CD4-positive, alpha-beta T cell treated with Interleukin-15 for 4 hours (primary cell): Measurements from ENCODE around the gene FGF22.
"Not testable (repeated sequence)": the region's sequence is repeated elsewhere in the genome, so short reads cannot be mapped to it uniquely, and the experiment has no call there.

Source experiments
- DNase-seq: peaks from one replicate; pipeline ENCODE4 v3.0.0-alpha.2; 2020; ENCODE audit warnings: low spot score

Gene FGF22

DNA sequence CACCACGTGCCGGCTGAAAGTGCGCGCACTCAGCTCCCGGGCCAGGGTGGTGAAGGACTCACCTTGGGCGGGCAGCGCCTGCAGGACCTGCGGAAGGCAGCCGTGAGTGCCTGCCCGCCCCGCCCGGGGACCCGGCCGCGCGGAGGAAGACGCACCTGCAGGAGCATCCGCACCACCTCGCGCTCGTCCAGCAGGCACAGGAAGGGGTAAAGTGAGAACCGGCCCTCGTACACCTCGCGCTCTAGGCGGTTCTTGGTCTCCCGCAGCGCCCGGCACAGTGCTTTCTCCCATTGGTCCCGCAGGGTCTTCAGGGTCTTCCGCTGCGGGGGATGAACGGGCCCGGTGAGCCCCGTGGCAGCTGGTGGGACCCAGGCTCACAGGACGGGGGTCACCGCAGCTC lies 17.0 kb upstream of the FGF22 start:
- no peak for DNase-seq

DNA sequence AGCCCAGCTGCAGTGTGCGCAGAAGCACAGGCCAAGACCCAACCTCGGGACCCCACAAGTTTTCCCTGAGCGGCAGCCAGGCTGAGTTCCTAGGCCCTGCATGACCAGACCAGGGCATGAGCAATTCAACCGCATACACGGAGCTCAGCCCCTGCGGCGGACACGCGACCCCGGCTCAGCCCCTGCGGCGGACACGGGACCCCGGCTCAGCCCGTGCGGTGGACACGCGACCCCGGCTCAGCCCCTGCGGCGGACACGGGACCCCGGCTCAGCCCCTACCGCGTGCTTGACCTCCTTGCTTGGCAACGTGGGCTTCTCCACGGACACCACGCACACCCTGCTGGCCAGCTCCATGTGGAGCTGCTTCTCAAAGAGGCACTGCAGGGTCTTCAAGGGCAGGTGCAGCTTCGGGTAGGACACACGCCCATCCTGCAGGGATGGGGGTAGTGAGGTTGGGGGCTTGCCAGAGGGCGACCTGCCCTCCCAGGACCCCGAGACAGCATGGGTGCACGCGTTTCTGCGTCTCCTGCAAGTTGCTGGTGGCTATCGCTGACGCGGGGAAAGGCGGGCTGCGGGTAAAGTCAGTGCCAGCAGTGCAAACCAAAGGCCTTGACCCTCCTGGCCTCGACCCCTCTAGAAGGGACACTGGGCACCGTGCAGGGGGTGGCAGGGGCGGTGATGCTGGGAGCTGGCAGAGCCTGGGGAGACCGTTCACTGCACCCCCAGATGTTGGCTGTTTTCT lies 16.3 kb upstream of the FGF22 start:
- DNase-seq: no peak

DNA sequence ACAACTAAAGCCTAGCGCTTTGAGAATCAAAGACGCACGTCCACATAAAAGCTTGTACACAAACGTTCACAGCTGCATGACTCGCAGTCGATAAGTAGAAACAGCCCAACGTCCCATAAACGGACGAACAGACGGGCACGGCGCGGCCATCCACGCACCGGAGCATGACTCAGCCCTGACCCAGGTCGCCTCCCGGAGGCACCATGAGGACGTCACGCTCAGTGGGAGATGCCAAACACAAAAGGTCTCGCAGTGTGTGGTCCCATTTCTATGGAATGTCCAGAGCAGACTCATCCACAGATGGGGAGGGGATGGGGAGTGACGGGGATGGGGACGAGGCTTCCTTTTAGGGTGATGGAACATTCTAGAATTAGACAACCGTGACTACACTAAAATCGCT lies 15.7 kb upstream of the FGF22 start:
- DNase-seq: no peak

DNA sequence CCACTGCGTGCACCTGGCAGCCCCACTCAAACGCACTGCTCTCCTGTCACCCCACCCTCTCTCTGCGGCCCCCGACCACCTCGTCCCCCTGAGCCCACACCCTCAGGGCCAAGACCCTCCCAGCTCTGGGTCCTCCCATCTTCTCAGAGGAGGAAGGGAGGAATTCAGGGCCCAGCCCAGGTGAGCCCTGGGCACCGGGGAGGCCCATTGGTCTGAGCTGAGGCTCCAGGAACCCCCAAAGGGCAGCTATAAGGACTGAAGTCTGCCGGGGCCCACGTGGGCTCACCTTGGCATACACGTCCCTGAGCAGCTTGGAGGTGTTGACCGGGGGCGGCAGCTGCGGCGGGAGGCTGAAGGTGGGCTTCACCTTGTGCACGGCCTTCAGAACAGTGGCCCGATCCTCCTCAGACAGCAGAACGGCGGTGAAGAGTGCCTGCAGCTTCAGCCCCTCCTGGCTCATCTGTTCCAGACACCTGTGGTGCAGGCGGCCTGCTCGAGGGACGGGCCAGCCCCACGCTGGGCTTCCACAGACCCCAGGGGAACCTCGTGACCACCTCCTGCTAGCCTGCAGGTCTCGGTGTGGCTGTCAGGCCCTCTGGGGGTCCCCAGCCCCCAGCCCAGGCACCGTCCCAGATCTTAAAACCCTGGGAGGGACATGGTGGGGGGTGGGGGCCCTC lies 15.1 kb upstream of the FGF22 start:
- no peak for DNase-seq

DNA sequence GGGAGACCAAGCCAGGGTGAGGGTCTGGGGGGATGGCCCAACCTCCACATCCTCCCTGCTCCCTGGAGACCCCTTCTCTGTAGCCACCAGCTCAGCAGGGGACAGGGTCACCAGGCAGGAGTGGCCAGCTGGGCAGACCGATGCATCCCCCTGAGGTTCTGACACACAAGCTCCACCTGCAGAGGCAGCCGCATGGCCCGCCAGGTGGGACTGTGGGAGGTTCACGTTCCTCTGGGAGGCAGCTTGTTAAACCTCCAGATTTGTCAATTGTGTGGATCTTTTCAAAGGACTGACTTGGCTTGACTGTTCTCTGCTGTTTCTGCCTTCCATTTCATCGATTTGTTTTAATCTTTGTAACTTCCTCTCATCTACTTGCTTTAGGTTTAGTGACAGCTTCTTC lies 14.4 kb upstream of the FGF22 start:
- no peak for DNase-seq

DNA sequence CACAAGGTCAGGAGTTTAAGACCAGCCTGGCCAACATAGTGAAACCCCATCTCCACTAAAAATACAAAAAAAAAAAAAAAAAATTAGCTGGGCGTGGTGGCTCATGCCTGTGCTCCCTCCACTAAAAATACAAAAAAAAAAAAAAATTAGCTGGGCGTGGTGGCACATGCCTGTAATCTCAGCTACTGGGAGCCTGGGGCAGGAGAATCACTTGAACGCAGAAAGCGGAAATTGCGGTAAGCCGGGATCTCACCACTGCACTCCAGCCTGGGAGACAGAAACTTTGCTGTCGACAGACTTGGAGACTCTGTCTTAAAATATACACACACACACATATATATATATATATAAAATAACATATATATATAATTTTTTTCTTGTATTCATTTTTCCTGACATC lies 13.1 kb upstream of the FGF22 start:
- DNase-seq: not testable (repeated sequence)

DNA sequence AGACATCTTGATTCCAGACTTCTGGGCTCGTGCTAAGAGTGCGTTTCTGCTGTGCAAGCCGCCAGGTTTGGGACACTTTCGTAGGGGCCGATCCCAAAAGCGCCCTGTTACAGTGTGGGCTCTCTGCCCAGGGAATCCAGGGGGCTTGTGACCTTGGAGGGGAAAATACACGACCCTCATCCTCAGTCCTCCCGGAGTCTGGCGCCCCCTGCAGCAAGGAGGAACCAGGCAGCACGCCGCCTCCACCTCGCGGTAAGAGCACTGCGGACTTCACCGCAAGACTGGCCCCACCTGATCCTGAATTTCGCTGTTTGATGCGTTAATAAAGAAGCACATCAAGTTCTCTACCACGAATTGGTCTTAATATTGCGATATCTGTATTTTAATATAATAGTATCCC lies 11.5 kb upstream of the FGF22 start:
- DNase-seq: no peak

DNA sequence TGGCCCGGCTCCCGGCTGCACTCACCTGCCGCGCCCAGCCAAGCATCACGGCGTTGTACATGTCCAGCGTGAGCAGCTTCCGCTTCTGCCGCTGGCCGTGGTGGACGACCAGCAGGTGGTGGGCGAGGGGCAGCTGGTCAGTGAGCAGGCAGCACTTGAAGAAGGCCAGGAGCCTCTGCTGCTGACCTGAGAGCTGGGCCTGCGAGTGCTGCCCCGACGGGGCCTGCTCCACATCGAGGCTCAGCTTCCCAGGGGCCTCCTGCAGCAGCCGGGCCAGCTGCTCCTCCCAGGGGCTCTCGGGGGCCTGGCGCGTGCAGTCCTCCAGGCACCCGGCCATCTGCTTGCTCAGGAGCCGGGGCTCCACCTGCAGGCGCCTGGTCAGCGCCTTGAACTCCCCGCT lies 10.2 kb upstream of the FGF22 start:
- not testable (repeated sequence) for DNase-seq

DNA sequence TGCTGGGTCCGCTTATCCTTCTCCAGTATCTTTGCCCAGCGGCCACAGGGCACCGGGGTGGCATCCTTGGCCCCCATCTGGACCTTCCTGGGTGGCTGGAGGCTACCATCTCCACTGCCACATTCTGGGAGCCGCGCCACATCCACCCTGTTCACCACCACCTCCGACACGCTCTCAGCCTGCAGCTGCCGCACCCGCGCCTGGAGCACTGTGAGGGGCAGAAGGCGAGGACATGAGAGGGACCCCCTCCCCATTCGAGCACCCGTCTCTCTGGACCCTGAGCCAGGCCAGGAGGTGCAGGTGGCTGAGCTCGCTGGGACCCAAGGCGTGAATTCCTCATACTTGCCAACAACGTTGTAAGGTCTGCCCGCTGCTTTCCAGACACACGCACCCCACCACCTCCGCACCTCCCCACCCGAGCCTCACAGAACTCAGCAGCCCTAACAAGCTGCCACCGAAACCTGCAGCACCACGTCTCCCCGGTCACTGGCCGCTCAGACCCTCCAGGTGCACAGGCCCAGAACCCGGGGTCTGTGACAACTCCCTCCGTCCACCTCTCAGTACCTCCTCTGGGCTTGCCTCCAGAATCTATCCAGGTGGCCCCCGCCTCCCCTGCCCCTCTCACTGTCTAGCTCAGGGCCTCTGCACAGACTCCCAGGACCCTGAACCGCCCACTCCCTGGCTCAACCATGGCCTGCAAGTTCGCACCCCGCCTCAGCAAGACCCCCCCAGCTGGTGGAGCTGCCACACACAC lies 9.5 kb upstream of the FGF22 start:
- no peak for DNase-seq

DNA sequence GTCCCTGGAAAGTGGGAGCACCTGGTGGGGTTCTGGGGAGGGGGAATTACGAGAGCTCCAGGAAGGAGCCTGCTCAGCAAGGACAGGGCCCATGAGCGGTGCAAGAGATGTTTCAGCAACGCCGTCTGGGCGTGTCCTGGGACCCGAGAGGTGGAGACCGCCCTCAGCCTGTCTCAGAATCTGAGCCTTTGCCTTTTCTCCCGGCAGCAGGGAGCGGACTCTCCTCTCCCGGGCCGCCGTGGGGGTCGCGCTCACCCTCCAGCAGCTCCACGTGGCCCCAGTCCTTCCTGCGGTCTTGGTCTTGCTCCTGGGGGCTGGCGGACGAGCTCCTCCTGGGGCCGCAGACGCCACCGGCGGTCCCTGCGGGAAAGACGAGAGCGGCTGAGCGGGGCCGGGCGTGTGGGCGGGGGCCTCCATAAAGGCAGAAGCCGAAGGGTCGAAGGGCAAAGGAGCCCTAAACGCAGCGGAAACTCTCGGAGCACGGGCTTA lies 7.1 kb upstream of the FGF22 start:
- no peak for DNase-seq

DNA sequence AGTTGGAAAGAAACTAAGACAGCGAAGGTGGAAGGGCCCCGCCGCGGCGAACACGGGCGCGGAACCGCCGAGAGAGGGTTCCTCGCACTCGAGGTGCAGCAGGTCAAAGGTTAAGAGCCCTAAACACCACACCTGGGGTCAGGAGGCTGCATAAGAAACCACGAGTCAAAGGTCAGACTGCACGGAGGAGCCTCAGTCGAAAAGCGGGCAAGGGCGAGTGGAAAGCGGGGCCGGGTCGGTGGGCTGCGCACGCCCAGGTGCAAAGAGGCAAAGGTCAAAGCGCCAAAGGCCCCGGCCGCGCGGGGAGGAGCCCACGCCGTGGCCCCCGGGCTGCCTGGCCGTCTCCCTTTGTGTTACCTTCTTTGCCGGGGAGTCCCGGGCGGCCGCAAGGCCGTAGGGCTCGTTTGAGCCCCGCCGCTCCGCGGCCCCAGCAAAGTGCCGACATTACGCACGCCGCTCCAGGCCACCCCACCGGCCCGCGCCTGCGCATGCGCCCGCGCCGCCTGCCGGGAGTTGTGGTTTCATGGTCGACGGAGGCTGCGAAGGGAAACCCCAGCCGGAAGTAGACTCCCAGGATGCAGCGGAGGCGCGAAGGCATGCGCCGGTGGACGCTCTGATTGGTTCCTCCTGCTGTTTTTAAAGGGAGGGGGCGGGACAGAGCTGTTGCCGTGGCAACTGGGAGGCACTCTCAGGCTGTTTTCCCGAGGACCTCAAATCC lies 6.5 kb upstream of the FGF22 start, which contains the start of gene POLRMT:
Gene POLRMT, minus strand, starts transcription at position 470 of the 718 bp plus-strand sequence. Its CDS starts 25 bp downstream, at position 445.
- DNase-seq: peak; percentile 98

DNA sequence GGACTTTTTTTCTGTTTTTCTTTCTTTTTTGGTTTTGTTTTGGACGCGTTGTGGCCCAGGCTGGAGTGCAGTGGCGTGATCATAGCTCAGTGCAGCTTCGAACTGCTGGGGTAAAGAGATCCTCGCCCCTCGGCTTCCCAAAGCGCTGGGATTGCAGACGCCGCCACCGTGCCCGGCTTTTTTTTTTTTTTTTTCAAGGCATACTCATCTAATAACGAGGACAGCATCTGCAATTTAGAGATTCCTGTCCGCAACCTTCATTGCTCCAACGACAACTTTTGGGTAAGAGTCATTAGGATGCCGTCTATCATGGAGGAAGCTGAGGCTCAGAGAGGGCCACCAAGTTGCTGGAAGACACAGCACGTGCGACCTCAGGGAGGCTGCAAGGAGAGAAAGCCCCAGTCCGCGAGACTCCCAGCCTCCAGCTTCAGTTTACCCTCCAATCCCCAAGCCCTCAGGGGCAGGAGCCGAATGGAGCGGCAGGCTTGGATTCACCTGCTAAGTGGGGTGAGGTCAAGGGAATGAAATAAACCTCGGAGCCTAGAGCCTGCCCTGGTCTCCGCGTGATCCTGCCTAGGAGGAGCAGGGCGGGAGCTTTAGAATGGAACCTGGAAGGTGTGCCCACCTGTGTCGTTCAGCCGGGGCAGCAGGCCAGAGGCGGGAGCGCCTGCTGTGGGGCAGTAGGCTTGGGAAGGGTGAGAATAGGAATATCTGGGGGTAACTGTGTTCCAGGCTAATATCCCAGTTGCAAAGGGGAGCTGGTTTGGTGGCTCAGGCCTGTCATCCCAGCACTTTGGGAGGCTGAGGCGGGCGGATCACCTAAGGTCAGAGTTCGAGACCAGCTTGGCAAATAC lies 5.7 kb upstream of the FGF22 start:
- no peak for DNase-seq

DNA sequence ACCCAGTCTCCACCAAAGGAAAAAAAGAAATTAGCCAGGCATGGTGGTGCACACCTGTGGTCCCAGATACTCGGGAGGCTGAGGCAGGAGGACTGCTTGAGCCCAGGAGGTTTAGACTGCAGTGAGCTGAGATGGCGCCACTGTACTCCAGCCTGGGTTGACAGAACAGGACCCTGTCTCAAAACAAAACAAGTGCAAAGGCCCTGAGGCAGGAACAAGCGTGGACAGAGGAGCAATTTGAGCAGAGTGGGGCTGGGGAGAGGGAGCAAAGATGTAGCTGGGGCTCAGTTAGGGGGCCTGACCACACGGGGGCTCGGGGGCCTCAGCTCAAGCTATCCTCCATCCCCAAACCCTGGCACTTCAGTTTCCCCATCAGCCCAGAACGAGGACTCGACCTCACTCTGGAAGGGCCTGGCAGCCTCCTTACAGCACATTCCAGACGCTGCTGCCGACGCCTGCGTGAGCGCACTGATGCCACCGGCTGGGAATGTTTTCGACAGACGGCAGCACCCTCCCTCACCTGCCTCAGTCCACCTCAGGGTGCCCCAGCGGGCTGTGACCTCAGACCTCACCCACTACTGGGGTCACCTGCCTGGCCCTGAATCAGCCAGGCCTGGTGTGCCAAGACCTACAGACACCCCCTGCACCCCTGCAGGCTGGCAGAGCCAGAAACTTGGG lies 4.6 kb upstream of the FGF22 start:
- no peak for DNase-seq

DNA sequence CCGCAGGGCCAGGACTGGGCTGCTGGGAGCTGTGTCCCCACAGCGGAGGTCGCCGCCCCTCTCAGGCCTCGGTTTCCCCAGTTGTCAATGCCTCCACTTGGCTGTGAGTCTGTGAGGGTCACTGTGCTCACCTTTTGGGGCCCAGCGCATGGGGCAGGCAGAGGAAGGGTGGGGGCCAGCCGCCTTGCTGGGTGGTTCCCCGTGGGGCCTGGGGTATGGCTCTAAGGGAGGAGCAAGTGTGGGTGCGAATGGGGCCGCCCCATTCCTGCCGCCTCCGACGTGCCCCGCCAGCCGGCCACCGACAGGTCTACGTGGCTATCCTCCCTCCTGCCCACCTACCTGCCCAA lies 800 bp upstream of the FGF22 start:
- DNase-seq: no peak

DNA sequence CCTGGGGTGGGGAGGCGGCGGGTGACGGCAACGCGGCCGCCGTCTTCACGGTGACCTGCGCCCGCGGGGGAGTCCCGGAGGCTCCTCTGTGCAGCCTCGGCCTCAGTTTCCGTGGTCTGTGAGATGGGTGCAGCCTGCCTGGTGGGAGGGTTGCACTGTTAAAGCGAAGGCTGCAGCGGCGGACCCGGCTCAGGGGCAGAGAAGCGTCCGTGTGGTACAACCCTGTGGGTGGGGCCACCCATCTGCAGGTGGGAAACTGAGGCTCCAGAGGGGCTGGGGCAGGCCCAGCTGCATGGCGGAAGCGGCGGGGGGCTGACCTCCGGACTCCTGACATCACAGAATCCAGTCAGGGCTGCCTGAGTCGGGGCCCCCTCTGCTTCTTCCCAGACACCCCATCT lies 481 bp downstream of the FGF22 start:
- DNase-seq: no peak

DNA sequence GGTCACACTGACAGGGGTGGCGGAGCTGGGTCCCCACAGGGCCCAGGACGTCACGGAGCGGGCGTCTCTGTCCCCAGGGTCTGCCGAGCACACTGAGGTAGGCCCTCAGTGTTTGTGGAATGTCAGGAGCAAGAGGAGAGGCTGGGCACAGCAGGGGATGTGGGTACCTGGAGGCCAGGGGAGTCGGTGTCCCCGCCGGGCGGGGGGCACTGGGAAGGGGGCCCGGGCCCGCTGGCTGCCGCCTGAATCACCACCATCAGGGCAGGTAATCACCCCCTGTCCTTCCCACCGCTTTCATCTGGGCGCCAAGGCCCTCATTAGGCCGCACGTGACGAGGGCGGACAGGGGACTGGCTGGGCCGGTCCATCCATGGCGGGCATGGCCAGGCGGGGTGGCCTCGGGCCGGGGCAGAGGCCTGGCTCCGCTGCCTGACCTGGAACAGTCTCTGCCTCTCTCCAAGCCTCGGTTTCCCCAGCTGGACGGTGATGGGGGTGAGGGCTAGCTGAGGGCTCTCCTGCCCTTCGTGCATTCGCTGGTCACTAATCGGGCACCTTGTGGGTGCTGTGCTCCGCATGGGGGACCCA lies 1.0 kb downstream of the FGF22 start:
- no peak for DNase-seq

DNA sequence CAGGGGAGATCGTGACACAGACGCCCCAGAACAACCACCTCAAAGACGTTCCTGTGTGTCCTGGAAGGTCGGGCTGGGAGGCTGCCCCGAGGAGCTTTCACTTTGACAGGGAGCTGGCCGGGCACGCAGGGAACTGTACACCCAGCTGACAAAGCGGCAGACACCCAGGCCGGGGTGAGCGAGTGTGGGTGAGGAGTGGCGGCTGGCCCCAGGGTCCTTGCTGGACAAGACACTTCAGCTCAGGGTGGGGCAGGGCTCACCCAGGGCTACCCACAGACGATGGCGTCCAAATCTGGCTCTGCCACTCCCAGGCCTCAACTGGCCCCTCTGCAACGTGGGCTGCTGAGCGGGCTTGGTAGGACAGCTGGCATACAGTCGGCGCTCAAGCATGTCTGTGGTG lies 2.0 kb downstream of the FGF22 start:
- DNase-seq: no peak

DNA sequence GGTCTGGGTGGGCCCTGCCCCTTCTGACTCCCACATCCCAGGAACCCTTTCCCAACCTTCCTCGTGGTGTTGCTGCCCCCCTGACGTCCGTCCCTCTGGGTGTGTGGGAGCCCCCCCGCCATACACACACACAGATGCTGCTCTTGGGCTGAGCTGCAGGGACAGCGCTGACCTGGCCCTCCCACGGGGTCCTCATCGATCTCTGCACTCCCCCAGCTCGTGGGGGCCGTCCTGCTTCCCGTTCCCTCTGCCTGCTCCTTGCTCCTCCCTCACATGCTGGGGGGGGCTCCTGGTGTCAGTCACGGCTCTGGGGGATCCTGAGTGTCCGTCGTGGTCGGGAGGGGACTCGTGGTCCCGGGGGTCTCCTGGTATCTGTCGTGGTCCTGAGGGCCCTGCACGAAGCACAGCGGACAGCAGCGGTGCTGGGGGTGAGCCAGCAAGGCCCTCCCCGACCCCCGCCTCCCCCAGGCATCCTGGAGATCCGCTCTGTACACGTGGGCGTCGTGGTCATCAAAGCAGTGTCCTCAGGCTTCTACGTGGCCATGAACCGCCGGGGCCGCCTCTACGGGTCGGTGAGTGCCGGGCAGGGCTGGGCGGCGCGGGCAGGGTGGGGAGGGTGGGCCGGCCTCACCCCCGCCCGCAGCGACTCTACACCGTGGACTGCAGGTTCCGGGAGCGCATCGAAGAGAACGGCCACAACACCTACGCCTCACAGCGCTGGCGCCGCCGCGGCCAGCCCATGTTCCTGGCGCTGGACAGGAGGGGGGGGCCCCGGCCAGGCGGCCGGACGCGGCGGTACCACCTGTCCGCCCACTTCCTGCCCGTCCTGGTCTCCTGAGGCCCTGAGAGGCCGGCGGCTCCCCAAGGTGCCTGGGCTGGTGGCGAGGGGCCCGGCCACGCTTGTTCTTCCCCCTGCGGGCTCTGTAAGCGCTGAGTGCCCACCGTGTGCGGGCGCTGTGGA lies 3.4 kb downstream of the FGF22 start:
- DNase-seq: no peak

DNA sequence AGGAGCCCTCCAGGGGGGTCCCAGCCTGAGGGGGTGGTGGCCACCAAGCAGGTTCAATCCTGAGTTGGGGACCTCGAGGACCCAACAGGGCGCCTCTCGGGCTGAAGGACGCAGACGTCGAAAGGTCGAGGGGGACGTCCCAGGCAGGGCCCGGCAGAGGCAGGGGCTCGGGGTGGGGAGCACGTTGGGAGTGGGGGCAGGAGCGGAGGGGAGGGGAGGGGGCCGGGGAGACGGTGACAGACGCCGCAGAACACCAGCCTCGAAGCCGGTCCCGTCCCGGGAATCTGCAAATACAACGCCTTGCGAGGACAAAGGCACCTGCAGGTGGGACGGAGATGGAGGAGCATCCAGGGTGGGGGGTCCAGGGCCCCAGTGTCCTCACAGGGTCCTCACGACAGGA lies 4.1 kb downstream of the FGF22 start:
- no peak for DNase-seq
